ENCODE data around the gene CD300H. TPM values are rescaled to one million over a fixed set of nuclear protein-coding genes. Genes with fewer than 3 reads are reported as not detected.

Gene CD300H
- total RNA-seq, 1 donor from 2014 or later: not detected

GRCh38 chr17:74547736-74548135 lies 19.6 kb downstream of the CD300H start:
- H3K36me3 Mint-ChIP-seq: no peaks in the 10 kb centered on the region
- TF ChIP-seq EZH2 (IDR thresholded peaks at IDR 0.05) (no peak), EZH2phosphoT487 (IDR thresholded peaks at IDR 0.05) (no peak), CTCF (IDR thresholded peaks at IDR 0.05) (no peak)
- no peaks in the 10 kb centered on the region for H4K20me1 ChIP-seq (ENCODE audit: low read depth)
- H3K27ac ChIP-seq: no peak overlapping the region
- no peak for DNase-seq (ENCODE audit: low spot score)
- peaks cover 6% of the 10 kb centered on the region for H3K27me3 Mint-ChIP-seq (ENCODE audit: insufficient read depth, low read depth)
- no peaks in the 10 kb centered on the region for H3K9me3 Mint-ChIP-seq
- H3K79me2 ChIP-seq (ENCODE audit: low read depth): no peaks in the 10 kb centered on the region
- no peak overlapping the region for H3K27ac Mint-ChIP-seq
- H3K9ac ChIP-seq: no peak overlapping the region
- no peak overlapping the region for H3K4me3 ChIP-seq
- no peak overlapping the region for H2AFZ ChIP-seq (replicated peaks)
- no peaks in the 10 kb centered on the region for H3K4me1 ChIP-seq
- H3K4me1 Mint-ChIP-seq: peaks cover 26% of the 10 kb centered on the region
- H3K4me3 Mint-ChIP-seq: no peak overlapping the region
- H3K27me3 ChIP-seq: no peaks in the 10 kb centered on the region
- H3K4me2 ChIP-seq: no peak overlapping the region
- H3K9me3 ChIP-seq (ENCODE audit: low read depth): no peaks in the 10 kb centered on the region
- no peaks in the 10 kb centered on the region for H3K36me3 ChIP-seq
- no peaks in the 10 kb centered on the region for H3F3A ChIP-seq (ENCODE audit: low read depth)

- Mint-ChIP-seq H3K27ac (no peak overlapping the region), H3K4me3 (no peak overlapping the region), H3K36me3 (no peaks in the 10 kb centered on the region), H3K27me3 (ENCODE audit: insufficient read depth, low read depth) (peaks cover 5% of the 10 kb centered on the region), H3K9me3 (no peaks in the 10 kb centered on the region), H3K4me1 (peaks cover 21% of the 10 kb centered on the region)
- H3K4me2 ChIP-seq: no peak overlapping the region
- no peaks in the 10 kb centered on the region for H3K79me2 ChIP-seq (ENCODE audit: low read depth)
- no peaks in the 10 kb centered on the region for H3K36me3 ChIP-seq
- no peak overlapping the region for H2AFZ ChIP-seq (replicated peaks)
- TF ChIP-seq EZH2 (IDR thresholded peaks at IDR 0.05) (no peak), CTCF (IDR thresholded peaks at IDR 0.05) (no peak), EZH2phosphoT487 (IDR thresholded peaks at IDR 0.05) (no peak)
- H3K9me3 ChIP-seq (ENCODE audit: low read depth): no peaks in the 10 kb centered on the region
- DNase-seq (ENCODE audit: low spot score): no peak
- H3K27ac ChIP-seq: no peak overlapping the region
- H3K4me3 ChIP-seq: no peak overlapping the region
- no peaks in the 10 kb centered on the region for H3K4me1 ChIP-seq
- no peaks in the 10 kb centered on the region for H4K20me1 ChIP-seq (ENCODE audit: low read depth)
- H3K9ac ChIP-seq: no peak overlapping the region
- no peaks in the 10 kb centered on the region for H3F3A ChIP-seq (ENCODE audit: low read depth)
- H3K27me3 ChIP-seq: no peaks in the 10 kb centered on the region
Observed at GRCh38 chr17:74547264-74547663, 20.0 kb downstream of the CD300H start.

- peaks cover 4% of the 10 kb centered on the region for H3K27me3 Mint-ChIP-seq (ENCODE audit: insufficient read depth, low read depth)
- Histone ChIP-seq H2AFZ (replicated peaks) (no peak overlapping the region), H3K4me1 (no peaks in the 10 kb centered on the region), H3K4me2 (no peak overlapping the region), H3K9me3 (ENCODE audit: low read depth) (no peaks in the 10 kb centered on the region), H3K27me3 (no peaks in the 10 kb centered on the region), H3K9ac (no peak overlapping the region), H3K4me3 (no peak overlapping the region), H3F3A (ENCODE audit: low read depth) (no peaks in the 10 kb centered on the region), H3K36me3 (no peaks in the 10 kb centered on the region), H3K79me2 (ENCODE audit: low read depth) (no peaks in the 10 kb centered on the region), H4K20me1 (ENCODE audit: low read depth) (no peaks in the 10 kb centered on the region), H3K27ac (no peak overlapping the region)
- no peaks in the 10 kb centered on the region for H3K36me3 Mint-ChIP-seq
- H3K4me3 Mint-ChIP-seq: no peak overlapping the region
- no peak for DNase-seq (ENCODE audit: low spot score)
- peak overlapping the region; percentile 54 for H3K27ac Mint-ChIP-seq
- H3K4me1 Mint-ChIP-seq: peaks cover 16% of the 10 kb centered on the region
- TF ChIP-seq CTCF (IDR thresholded peaks at IDR 0.05) (no peak), EZH2 (IDR thresholded peaks at IDR 0.05) (no peak), EZH2phosphoT487 (IDR thresholded peaks at IDR 0.05) (no peak)
- no peaks in the 10 kb centered on the region for H3K9me3 Mint-ChIP-seq
Observed at GRCh38 chr17:74546586-74546985, 20.7 kb downstream of the CD300H start.

All from neural progenitor cell (in vitro differentiated cells).